ENCODE data around the gene SLAMF1.
"Not testable (repeated sequence)": the region's sequence is repeated elsewhere in the genome, so short reads cannot be mapped to it uniquely, and the experiment has no call there.

The SLAMF1 gene

DNA sequence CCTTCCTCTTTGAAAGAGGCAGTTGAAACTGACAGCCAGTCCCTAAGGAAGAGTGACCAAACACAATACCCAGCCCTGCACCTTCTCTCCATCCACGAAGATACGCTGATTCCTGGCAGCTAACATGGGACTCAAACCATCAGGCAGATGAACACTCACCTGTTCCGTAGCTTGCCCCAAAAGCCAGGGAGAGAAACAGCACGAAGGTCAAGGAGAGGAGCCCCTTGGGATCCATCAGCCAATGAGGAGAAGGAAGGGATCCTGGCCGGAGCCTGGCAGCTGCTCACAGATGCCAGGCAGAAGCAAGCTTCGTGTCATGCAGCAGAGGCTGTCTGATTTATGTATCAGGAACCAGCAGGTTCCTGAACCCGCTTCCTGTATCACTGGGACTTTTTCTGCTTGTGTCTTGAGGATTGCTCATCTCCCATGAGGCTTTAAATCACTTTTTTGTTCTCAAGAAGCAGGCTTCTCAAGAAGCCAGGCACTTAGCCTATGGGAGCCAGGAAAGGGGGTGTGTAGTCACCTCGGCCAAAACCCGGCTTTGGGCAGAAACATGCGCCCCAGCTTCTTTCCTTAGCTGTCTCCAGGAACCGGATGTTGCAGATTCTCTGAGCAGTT lies at the start of gene SLAMF1:
Gene SLAMF1 (minus strand): TSS at position 334 of the 618 bp plus-strand sequence. CDS start 99 bp downstream, at position 235.
- DNase-seq (ENCODE audit: low read depth in 1 of 2, low spot score in 1 of 2) = no peak

- not testable (repeated sequence) for DNase-seq (ENCODE audit: low read depth in 1 of 2, low spot score in 1 of 2)
Measured at GRCh38 chr1:160692390-160692789, 45.5 kb upstream of the SLAMF1 start.

DNA sequence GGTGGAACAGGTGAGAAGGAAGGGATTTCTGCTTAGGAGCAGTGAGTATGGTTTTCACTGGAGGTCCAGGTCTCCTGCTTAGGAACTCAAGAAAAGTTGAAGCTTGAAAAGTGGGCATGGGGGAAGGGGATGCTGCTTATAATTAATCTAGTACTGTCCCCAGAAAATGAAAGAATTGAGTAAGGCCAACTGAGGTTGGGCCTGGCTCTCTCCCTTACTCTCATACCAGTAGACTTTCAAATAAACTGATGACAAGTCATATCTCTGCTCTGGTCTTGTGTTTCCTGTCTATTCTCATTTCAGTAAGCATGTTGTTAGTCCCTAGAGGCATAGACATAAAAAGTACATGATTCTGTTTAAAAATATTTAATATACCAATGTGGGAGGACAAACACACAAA lies 38.4 kb upstream of the SLAMF1 start:
- DNase-seq (ENCODE audit: low read depth in 1 of 2, low spot score in 1 of 2) = no peak

- DNase-seq (ENCODE audit: low read depth in 1 of 2, low spot score in 1 of 2) = no peak
Measured at GRCh38 chr1:160682983-160683865, 36.4 kb upstream of the SLAMF1 start.

DNA sequence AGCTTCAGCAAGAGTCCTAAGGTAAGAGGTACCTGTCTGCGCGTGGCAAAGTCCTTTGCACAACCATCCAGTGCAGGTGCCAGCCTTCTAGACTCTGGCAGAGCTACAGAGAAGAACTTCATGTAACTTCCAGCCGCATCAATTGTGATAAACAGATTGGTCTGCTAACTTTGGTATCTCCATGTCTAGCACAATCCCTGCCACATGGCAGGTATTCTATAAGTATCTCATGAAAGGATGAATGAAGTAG lies 35.0 kb upstream of the SLAMF1 start:
- no peak for DNase-seq (ENCODE audit: low read depth in 1 of 2, low spot score in 1 of 2)

DNA sequence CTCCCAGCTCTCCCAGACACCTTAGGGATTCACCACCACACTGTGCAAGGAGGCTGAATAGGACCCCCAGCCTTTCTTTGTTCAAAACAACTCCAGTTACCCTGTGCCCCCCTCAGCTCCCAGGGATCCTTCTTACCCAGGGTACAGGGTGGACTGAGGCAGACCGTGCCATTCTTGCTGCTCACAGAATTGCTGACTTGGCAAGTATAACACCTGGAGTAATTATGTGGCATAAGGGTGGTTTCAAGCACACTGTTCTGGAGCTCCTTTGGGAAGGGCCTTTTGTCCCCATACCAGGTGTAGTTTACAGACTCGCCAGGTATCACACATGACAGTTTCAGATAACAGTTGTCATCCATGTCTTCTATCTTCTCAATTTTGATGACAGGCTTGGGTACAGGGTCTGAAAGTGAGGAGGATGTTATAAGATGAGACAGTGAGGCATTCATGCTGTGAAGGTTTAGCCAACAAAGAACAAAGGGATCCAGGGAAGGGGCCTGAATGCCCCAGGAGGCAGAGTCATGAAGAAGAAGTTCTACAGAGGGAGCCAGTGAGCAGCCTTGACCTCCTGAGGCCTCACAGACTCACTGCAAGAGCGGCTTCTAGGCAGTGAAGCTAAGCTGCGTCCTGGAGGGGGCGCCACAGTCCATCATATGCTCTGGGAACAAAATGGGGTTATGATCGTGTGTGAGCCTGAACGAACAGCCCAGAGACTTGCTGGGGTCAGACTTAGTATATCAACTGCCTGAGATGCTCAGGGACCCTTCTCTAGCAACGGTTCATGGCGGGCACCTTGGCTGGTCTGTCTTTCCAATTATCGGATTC lies 34.4 kb upstream of the SLAMF1 start:
- DNase-seq (ENCODE audit: low read depth in 1 of 2, low spot score in 1 of 2) = peak; percentile 74 to 79

DNA sequence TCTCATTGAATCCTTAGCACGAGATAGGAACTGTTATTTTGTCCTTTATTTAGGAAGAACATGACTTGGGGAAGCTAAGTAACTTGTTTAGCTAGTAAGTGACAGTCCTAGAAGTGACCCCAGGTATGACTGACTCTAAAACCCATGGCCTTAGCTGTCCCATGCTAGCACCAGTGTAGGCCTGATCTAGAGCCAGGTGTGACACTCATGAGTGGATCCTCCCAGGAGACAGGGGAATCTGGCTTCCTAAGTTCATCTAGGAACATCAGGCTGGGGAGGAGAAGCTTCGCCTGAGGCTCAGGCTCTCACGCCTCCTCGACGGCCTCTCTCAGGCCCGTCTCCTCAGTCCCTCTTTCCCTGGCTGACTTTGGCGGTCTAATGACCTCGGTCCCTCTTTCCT lies 33.6 kb upstream of the SLAMF1 start:
- no peak for DNase-seq (ENCODE audit: low read depth in 1 of 2, low spot score in 1 of 2)

- no peak for DNase-seq (ENCODE audit: low read depth in 1 of 2, low spot score in 1 of 2)
Measured at GRCh38 chr1:160679893-160680292, 33.0 kb upstream of the SLAMF1 start.

GRCh38 chr1:160676869-160677597 lies 30.2 kb upstream of the SLAMF1 start:
- DNase-seq (ENCODE audit: low read depth in 1 of 2, low spot score in 1 of 2) = no peak

- peak; percentile 57 to 58 for DNase-seq (ENCODE audit: low read depth in 1 of 2, low spot score in 1 of 2)
Measured at GRCh38 chr1:160675641-160676410, 29.0 kb upstream of the SLAMF1 start.

GRCh38 chr1:160674415-160674814 lies 27.6 kb upstream of the SLAMF1 start:
- no peak for DNase-seq (ENCODE audit: low read depth in 1 of 2, low spot score in 1 of 2)

- DNase-seq (ENCODE audit: low read depth in 1 of 2, low spot score in 1 of 2) = no peak
Measured at GRCh38 chr1:160672789-160673695, 26.2 kb upstream of the SLAMF1 start.

DNA sequence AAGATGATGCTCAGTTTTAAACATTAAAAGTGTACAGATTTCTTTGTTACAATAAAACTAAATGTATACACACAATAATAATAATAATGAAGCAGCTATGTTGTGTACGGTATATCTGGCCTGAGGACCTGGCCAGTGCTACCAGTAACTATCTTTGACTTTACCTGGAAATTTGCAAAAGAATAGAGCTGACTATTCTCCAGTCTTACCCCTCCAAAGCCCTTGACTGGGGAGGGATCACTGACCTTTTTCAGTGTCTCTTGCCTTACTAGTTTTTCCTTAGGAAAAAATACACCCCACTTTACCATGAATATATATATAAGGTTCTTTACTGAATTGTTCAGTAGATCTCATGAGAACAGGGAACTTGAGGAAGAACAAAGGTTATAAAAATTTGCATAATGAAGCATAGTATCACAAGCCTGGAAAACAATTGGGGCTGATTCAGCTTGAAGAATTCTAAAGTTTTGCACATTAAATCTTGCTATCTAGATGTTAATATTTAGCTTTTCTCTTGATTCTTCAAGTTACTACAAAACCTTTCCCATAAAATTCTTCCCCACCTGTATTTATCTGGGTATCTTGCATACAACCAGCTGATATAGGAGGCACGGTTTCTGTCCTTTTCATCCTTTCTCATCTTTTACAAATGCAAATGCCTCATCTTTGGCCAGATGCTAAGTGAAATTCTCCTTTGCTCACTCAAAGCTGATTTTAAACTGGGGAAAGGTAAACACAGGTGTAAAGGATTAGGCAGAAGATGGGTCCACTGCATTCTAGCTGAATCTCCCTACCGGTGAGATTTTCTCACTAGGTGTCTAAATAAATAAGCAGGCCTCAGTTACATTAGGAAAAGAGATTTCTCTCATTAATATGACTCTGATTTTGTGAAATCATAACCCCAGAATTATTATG lies 25.0 kb upstream of the SLAMF1 start:
- no peak for DNase-seq (ENCODE audit: low read depth in 1 of 2, low spot score in 1 of 2)

- DNase-seq (ENCODE audit: low read depth in 1 of 2, low spot score in 1 of 2) = no peak
Measured at GRCh38 chr1:160670701-160671100, 23.9 kb upstream of the SLAMF1 start.

- no peak for DNase-seq (ENCODE audit: low read depth in 1 of 2, low spot score in 1 of 2)
Measured at GRCh38 chr1:160669802-160670201, 23.0 kb upstream of the SLAMF1 start.

DNA sequence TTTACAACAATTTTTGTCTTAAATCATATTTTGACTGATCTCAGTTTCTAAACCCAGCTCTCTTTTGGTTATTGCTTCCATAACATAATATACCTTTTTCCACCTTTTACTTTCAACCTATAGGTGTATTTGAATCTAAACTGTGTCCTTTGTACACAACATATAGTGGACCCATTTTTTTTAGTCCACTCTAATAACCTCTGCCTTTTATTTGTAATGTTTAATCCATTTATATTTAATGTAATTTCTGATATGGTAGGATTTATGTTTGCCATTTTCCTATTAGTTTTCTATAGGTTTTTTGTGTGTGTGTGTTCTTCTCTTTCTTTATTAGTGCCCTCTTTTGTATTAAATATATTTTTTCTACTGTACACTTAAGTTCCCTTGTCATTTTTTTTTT lies 22.4 kb upstream of the SLAMF1 start:
- no peak for DNase-seq (ENCODE audit: low read depth in 1 of 2, low spot score in 1 of 2)

DNA sequence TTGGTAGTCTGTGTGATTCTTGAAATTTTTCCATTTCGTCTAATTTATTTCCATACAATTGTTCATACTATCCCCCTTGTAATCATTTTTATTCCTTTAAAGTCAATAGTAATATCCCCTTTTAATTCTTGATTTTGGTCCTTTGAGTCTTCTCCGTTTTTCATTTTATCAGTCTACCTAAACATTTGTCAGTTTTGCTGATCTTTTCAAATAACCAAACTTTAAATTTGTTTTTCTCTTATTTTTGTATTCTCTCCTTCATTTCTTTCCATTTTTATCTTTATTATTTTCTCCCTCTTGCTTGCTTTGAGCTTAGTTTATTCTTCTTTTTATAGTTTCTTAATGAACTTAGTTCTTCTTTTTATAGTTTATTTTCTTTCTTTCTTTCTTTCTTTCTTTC lies 21.1 kb upstream of the SLAMF1 start:
- no peak for DNase-seq (ENCODE audit: low read depth in 1 of 2, low spot score in 1 of 2)

DNA sequence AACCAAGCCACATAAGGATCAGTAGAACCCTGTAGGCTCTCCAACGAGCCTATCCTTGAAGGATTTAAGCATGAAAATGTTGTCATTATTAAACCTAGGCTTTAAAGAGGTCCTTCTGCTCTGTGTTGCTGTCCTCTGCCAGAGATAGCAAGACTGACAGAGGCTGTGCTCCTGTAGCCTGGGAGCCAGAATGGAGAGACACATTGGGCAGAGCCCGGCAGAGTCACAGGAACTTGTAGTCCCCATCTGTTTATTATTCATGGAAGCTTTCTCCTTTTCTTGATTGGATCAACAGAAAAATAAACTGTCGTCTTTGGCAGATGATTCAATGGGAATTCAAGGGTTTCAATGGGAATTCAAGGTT lies 19.2 kb upstream of the SLAMF1 start:
- DNase-seq (ENCODE audit: low read depth in 1 of 2, low spot score in 1 of 2) = no peak

Measured in activated T-helper 1 cell treated with anti-CD3 and anti-CD28 coated beads, Interleukin-2, amount 50 U/mL, for 16 hours (primary cell).